CD14-positive monocyte (primary cell): ENCODE results near the gene GALNT15. TPM values are rescaled to one million over a fixed set of nuclear protein-coding genes. Genes with fewer than 3 reads are reported as not detected.

ENCODE experiments used
- DNase-seq, 3 donors: peaks; one replicate each; pipeline ENCODE4 v3.0.0-alpha.2; 2011 to 2022
- H2AFZ ChIP-seq: 2 replicates; pipeline ENCODE4 v1.6.0; 2012; ENCODE audit warnings: mild to moderate bottlenecking, low read depth, low read length, inconsistent platforms; ENCODE audit not compliant: insufficient read depth, poor library complexity, severe bottlenecking
- H3K27ac ChIP-seq, 2 donors: 1 replicate in 1 of 2; 2 replicates in 1 of 2; pipeline ENCODE4 v1.5.1; 2012 to 2013; ENCODE audit warnings: low read length in 2 of 2, control low read depth in 1 of 2, inconsistent platforms in 1 of 2, low read depth in 1 of 2, mild to moderate bottlenecking in 1 of 2
- H3K27me3 ChIP-seq, 2 donors: one replicate each; pipeline versions ENCODE4 v1.6.0 to v1.6.1; 2011 to 2013; ENCODE audit warnings: low read length in 2 of 2; ENCODE audit not compliant: control insufficient read depth in 2 of 2, insufficient read depth in 2 of 2
- H3K36me3 ChIP-seq, 2 donors: replicated peaks in 1 of 2; 1 replicate in 1 of 2; 2 replicates in 1 of 2; pipeline versions ENCODE4 v1.5.1 to v1.6.1; 2012 to 2013; ENCODE audit warnings: low read length in 2 of 2, control low read depth in 1 of 2, inconsistent platforms in 1 of 2, mild to moderate bottlenecking in 1 of 2; ENCODE audit not compliant: insufficient read depth in 2 of 2, control insufficient read depth in 1 of 2
- H3K4me1 ChIP-seq, 2 donors: 1 replicate in 1 of 2; 2 replicates in 1 of 2; pipeline versions ENCODE4 v1.5.1 to v1.6.1; 2012 to 2013; ENCODE audit warnings: low read length in 2 of 2, control low read depth in 1 of 2, inconsistent platforms in 1 of 2, mild to moderate bottlenecking in 1 of 2, moderate library complexity in 1 of 2; ENCODE audit not compliant: insufficient read depth in 2 of 2, control insufficient read depth in 1 of 2
- H3K4me2 ChIP-seq: replicated peaks from 2 replicates; pipeline ENCODE3; 2012; ENCODE audit warnings: low read length, moderate library complexity, mild to moderate bottlenecking; ENCODE audit not compliant: poor library complexity, severe bottlenecking; ENCODE audit errors: extremely low read depth
- H3K4me3 ChIP-seq, 3 experiments: fragments of 200-600 bp in 1 of 3; sonication (generic) in 1 of 3; replicated peaks in 1 of 3; 1 replicate in 2 of 3; 2 replicates in 1 of 3; pipeline ENCODE4 v1.5.1; 2011 to 2013; ENCODE audit warnings: low read length in 3 of 3, mild to moderate bottlenecking in 3 of 3, control low read depth in 2 of 3, low read depth in 2 of 3, inconsistent platforms in 1 of 3, moderate library complexity in 1 of 3
- H3K79me2 ChIP-seq: 2 replicates; pipeline ENCODE4 v1.6.0; 2012; ENCODE audit warnings: mild to moderate bottlenecking, control low read depth, inconsistent platforms, low read length, moderate library complexity; ENCODE audit not compliant: insufficient read depth
- H3K9ac ChIP-seq: 2 replicates; pipeline ENCODE4 v1.6.0; 2017; ENCODE audit warnings: low read length, mild to moderate bottlenecking; ENCODE audit not compliant: insufficient read depth, poor library complexity, severe bottlenecking
- H3K9me3 ChIP-seq, 2 donors: replicated peaks in 1 of 2; 1 replicate in 1 of 2; 2 replicates in 1 of 2; pipeline versions ENCODE4 v1.5.1 to v1.6.1; 2012 to 2013; ENCODE audit warnings: low read length in 2 of 2, control low read depth in 1 of 2; ENCODE audit not compliant: control insufficient read depth in 1 of 2, insufficient read depth in 1 of 2
- H4K20me1 ChIP-seq: 2 replicates; pipeline ENCODE4 v1.6.0; 2012; ENCODE audit warnings: mild to moderate bottlenecking, low read length, control low read depth, moderate library complexity; ENCODE audit not compliant: insufficient read depth
- H3K27ac Mint-ChIP-seq, 7 donors: one replicate each; pipeline ENCODE4 v1.8.0; 2020; ENCODE audit warnings: mild to moderate bottlenecking in 7 of 7, mixed read lengths in 7 of 7, moderate library complexity in 6 of 7, inconsistent platforms in 2 of 7
- H3K27me3 Mint-ChIP-seq, 3 donors: one replicate each; pipeline ENCODE4 v1.8.0; 2021 to 2022; ENCODE audit warnings: low read depth in 3 of 3, mild to moderate bottlenecking in 3 of 3, mixed read lengths in 3 of 3, moderate library complexity in 3 of 3, inconsistent platforms in 1 of 3
- H3K36me3 Mint-ChIP-seq, 2 donors: one replicate each; pipeline ENCODE4 v1.8.0; 2020; ENCODE audit warnings: mixed read lengths in 2 of 2, inconsistent platforms in 1 of 2, mild to moderate bottlenecking in 1 of 2
- H3K4me1 Mint-ChIP-seq: one replicate; pipeline ENCODE4 v1.8.0; 2020; ENCODE audit warnings: mild to moderate bottlenecking, mixed read lengths
- H3K4me3 Mint-ChIP-seq, 2 donors: one replicate each; pipeline ENCODE4 v1.8.0; 2020; ENCODE audit warnings: mild to moderate bottlenecking in 2 of 2, mixed read lengths in 2 of 2, moderate library complexity in 1 of 2
- H3K9me3 Mint-ChIP-seq, 7 donors: one replicate each; pipeline ENCODE4 v1.8.0; 2020 to 2022; ENCODE audit warnings: mixed read lengths in 7 of 7, mild to moderate bottlenecking in 6 of 7, moderate library complexity in 6 of 7, inconsistent platforms in 2 of 7
- CTCF ChIP-seq: fragments of 200-600 bp; IDR thresholded peaks from one replicate; pipeline ENCODE4 v1.8.0; 2022; ENCODE audit warnings: antibody characterized with exemption, mild to moderate bottlenecking
- WGBS: methylation state at CpG from one replicate; pipeline ENCODE4 v1.1.5; 2013; ENCODE audit warnings: missing lambda C conversion rate; ENCODE audit not compliant: insufficient coverage; 5-methylcytosine and 5-hydroxymethylcytosine counted together
- intact Hi-C, 2 donors: fragments of 100-400 bp; cut with micrococcal nuclease; formaldehyde crosslinking; loops; one replicate each; pipeline versions ENCODE4 v1.15.0 to v1.15.1; 2023
- polyA plus RNA-seq, 3 donors: library from polyadenylated mRNA; depleted of rRNA in 1 of 3; unstranded in 2 of 3; stranded (reverse) in 1 of 3; fragments of 300-500 nt in 2 of 3; fragments of >200 nt in 1 of 3; fragmentation: Illumina TruSeq in 2 of 3; gene quantifications; 1 replicate in 2 of 3; 2 replicates in 1 of 3; pipeline ENCODE4 v1.2.3, GENCODE V29; 2012 to 2021

Gene GALNT15
- polyA plus RNA-seq, 3 donors, result not detected

- intact Hi-C loops, result no loop called here
- H3K4me1 Mint-ChIP-seq, result no peaks in the 10 kb centered on the region
- H3K4me1 ChIP-seq, result no peaks in the 10 kb centered on the region
- peaks cover 5 to 10% (median 7%) of the 10 kb centered on the region in 3 donors for H3K27me3 Mint-ChIP-seq
- no peaks in the 10 kb centered on the region for H3K79me2 ChIP-seq
- no peak for DNase-seq
- peaks cover 0 to 5% of the 10 kb centered on the region in 2 donors for H3K9me3 ChIP-seq
- no peak overlapping the region for H3K27ac Mint-ChIP-seq
- H3K4me3 Mint-ChIP-seq, result no peak overlapping the region
- no peaks in the 10 kb centered on the region for H3K36me3 Mint-ChIP-seq
- no peak overlapping the region for H2AFZ ChIP-seq
- no peaks in the 10 kb centered on the region for H3K36me3 ChIP-seq
- no peak overlapping the region for H3K27ac ChIP-seq
- H3K9ac ChIP-seq, result no peak overlapping the region
- no peak overlapping the region for H3K4me2 ChIP-seq
- H3K4me3 ChIP-seq, result no peak overlapping the region
- TF ChIP-seq CTCF, result no peak
- WGBS, result 93% methylated on average over 2 of the region's 2 CpGs
- peaks cover 0 to 9% (median 4%) of the 10 kb centered on the region in 7 donors for H3K9me3 Mint-ChIP-seq
- H3K27me3 ChIP-seq, result no peaks in the 10 kb centered on the region
- H4K20me1 ChIP-seq, result no peaks in the 10 kb centered on the region
These were observed 3.5 kb upstream of the GALNT15 start for GRCh38 chr3:16171009-16171408.

- Histone ChIP-seq H3K79me2 (no peaks in the 10 kb centered on the region), H3K9ac (no peak overlapping the region), H3K4me1 (no peaks in the 10 kb centered on the region), H3K27ac (no peak overlapping the region), H3K4me2 (no peak overlapping the region), H3K36me3 (no peaks in the 10 kb centered on the region), H3K27me3 (no peaks in the 10 kb centered on the region), H2AFZ (no peak overlapping the region), H3K4me3 (no peak overlapping the region), H4K20me1 (no peaks in the 10 kb centered on the region), H3K9me3 (peaks cover 0 to 5% of the 10 kb centered on the region in 2 donors)
- H3K4me3 Mint-ChIP-seq, result no peak overlapping the region
- H3K27me3 Mint-ChIP-seq, result peaks cover 6 to 10% (median 7%) of the 10 kb centered on the region in 3 donors
- H3K27ac Mint-ChIP-seq, result no peak overlapping the region
- no peaks in the 10 kb centered on the region for H3K4me1 Mint-ChIP-seq
- no peak for TF ChIP-seq CTCF
- intact Hi-C loops, result no loop called here
- WGBS, result no CpG with 5 or more reads among the region's 1 CpG
- H3K9me3 Mint-ChIP-seq, result peaks cover 0 to 9% (median 4%) of the 10 kb centered on the region in 7 donors
- no peak for DNase-seq
- no peaks in the 10 kb centered on the region for H3K36me3 Mint-ChIP-seq
These were observed 2.7 kb upstream of the GALNT15 start for GRCh38 chr3:16171825-16172224.
